CD4-positive, alpha-beta T cell treated with Interleukin-15 for 1 hour (primary cell): ENCODE data around the gene SRSF1.
"Not testable (repeated sequence)": the region's sequence is repeated elsewhere in the genome, so short reads cannot be mapped to it uniquely, and the experiment has no call there.

Source experiments
- DNase-seq: peaks from one replicate; pipeline ENCODE4 v3.0.0-alpha.2; 2020

SRSF1 gene

DNA sequence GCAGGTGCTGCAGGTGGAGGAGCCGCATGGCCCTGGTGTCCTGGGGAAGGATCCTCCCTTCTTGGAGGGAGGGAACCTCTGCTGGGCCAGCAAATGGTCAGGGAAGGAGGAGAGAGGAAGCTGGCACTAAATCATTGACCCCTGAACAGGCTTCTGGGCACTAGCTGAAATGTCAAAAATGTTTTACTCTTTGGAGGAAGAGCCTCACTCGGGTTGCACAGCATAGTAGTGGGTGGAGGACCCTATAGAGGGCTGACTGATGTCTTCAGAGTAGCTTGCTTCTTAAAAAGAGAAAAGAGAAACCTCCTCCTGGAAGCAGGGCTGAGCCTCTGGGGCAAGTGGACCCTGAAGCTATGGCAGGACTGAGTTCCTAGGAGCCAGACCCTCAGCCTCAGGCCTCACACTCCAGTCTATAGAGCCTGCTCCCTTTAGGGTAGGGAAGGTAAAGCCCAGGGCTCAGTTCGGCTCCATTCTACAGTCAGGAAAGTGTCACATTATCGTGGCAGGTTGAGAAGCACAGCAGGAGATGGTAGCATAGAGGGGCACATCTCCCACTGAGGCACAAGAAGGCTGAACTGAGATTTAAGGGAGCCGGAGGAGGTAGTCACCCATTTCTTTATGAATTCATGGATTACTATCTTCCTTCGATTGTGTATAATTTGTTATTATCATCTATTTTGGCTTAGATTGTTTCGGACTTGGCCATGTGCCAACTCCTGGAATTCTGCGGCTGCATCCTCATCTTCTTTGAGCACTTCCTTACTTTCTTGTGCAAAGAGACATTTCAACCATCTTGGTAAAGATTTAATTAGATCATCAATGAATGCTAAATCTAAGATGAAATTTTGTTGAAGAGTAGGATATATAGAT lies 44.5 kb downstream of the SRSF1 start:
- no peak for DNase-seq

DNA sequence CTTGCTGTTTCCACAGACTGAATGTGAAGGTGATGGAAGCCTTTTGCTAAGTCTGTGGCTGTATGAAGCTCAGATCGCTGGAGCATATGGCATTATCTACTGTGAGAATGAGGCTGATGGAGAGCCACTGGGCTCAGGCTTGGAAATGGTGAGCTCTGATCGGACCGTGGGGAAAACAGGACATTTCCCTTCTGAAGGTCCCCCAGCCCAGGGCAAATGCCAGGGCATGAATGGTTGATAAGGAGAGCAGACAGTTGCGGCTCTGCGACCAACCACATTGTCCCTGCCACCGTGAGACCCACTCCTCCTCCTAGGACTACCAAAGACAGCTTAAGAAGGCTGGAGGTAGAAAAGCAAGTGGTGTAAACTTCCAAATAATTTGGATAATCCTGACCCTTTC lies 47.1 kb downstream of the SRSF1 start:
- no peak for DNase-seq

DNA sequence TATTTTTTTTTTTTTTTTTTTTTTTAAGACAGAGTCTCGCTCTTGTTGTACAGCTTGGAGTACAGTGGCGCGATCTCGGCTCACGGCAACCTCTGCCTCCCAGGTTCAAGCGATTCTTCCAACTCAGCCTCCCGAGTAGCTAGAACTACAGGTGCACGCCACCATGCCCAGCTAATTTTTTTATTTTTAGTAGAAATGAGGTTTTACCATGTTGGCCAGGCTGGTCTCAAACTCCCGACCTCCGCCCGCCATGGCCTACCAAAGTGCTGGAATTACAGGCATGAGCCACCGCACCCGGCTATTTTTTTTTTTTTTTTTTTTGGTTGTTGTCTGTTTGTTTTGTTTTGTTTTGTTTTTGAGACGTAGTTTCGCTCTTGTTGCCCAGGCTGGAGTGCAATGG lies 48.7 kb downstream of the SRSF1 start:
- not testable (repeated sequence) for DNase-seq

DNA sequence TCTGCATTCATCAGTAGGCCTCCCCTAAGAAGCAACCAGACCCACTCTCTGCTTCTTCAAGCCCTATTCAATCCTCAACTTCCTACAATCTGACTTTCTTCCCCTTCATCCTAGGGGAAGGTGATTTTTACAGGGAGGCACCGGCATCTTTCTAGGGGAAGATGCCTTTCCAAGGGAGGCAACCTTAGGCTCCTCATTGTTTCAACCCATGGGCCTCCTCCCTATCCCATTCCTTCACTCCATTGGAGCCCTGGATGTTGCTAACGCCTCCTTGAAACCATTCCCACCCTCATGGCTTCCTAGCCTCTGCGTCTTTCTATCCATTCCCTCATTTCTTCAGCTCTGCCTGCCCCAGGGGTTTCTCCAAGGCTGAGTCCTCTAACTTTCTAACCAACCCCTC lies 49.2 kb downstream of the SRSF1 start:
- DNase-seq: no peak

DNA sequence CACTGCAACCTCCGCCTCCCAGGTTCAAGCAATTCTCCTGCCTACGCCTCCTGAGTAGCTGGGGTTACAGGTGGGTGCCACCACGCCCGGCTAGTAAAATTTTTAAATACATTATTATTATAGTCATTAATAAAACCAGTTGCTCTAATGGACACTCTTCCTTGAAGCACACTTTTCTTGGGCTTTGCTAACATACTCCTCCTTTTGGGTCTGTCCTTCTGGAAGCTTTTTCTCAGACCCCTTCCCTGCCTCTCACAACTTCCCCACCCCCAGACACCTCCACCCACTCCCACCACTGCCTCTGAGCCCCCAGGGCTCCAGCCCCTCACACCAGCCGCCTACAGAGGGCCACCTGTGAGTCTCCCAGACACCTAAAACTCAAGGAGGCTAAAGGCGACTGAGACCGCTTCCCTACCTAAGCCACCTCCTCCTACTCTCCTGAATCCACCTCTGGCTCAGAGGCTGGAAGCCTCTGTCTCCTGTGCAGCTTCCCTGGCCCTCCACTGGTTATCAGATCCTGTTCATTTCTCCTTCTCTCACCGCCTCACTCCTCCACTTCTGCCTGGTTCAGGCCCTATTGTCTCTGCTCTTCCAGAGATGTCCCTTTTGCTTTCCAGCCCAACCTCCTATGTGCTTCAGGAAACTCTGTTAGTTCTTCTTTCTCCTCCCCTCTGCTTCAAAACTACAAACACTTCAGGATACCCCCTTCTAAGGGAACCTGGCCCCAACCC lies 49.8 kb downstream of the SRSF1 start:
- no peak for DNase-seq

DNA sequence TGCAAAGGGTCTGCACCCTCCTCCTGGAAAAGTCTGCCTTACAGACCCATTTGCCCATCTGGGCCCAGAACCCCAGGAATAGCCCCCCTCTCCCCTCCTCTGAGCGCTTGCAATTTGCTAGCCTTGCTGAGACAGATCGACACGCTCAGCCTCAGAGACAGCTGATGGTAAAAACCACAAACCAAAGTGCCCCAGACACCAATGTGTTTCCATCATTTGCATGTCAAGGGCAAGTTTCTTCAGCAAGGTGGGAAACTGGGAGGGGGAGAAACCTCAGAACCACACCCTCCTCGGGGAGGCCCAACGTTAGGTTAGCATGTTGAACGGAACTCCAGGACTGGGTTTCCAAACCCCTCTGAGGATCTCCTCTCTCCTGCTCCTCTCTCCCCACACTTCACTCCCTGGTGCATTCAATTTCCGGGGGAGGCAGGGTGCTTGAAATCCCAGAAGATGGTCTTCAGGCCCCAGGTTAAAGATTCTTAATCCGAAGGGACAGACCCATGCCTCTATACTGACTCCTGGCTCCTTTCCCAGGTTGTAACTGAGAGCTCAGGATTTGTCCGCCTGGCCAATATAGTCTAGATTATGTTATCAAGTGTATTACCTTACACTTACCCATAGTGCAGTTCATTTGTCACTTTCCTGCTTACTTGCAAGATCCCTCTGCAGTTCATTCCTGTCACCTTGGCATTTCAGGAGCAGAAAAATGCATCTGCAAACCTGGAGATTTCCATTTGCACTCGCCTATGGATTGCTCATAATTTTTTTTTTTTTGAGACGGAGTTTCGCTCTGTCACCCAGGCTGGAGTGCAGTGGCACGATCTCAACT lies 50.5 kb downstream of the SRSF1 start:
- peak; percentile 41 for DNase-seq

DNA sequence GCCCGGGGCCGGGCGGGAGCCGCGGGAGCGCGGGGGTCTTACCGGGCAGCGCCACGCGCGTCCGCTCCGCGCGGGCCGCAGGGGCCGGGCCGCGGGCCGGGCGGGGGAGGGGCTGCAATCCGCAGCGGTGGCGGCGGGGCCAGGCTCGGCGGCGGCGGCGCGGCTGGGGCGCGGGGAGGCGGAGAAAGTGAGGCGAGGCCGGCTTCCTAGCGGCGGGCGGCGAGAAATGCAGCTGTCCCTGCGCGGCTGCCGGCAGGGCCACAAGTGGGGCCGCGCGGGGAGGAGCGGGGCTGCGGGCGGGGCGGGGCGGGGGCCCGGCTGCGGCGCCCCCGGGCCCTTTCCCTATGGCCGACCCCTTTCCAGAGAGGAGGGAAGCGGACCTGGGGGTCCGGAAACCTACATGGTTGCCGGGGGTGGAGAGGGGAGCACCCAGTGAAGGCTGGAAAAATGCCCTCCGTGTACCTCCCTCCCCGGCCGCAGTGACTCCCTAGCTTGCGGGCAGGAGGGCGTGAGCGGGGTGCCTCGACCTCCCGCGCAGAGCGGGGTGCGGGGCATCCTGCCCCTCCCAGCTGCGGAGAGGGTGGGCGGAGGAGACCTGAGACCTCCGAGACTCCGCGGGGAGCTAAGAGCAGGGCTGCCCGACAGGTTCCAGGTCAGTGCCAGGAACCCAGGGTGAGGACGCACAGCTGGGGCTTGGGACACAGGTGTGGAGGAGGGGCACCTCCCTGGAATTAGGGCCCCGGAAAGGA lies 51.7 kb downstream of the SRSF1 start, which contains the start of gene CUEDC1:
Gene CUEDC1, minus strand, starts transcription at position 230 of the 749 bp plus-strand sequence. CDS start 69,848 bp downstream, outside the sequence.
- DNase-seq: peak; percentile 63

DNA sequence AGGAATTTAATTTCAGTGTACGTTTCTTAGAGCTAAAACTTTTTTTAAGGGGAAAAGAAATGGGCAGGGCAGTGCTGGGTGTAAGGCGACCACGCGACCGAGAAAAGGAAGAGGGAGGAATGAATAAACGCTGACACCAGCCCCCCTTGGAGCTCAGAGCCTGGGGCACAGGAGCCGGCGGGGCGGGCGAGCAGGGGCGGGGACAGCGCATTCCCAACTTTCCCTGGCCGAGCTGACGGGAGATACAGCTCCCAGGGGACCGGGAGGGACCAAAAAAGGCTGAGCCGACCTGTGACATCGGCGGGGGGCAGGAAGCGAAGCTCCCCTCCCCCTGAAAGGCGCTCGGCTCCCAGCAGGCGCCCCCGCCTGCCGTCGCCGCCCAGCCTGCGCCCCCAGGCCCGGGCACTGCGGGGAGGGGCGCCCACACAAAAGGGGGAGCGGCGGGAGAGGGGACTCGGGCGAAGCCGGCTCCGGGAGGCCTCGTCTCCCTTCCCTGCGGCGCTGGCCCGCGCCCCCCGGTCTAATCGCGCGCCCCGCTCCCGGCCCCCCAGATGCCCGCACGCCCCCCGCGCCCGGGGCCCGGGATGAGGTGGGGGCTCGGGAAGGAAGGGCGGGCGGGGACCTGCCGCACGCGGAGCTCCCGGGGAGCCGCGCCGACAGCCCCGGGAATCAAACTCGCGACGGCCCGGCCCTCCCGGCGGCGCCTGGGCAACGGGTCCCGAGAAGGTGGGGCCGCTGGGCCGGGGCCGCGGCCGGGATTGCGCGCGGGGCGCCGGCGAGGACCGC lies 52.5 kb downstream of the SRSF1 start:
- no peak for DNase-seq

DNA sequence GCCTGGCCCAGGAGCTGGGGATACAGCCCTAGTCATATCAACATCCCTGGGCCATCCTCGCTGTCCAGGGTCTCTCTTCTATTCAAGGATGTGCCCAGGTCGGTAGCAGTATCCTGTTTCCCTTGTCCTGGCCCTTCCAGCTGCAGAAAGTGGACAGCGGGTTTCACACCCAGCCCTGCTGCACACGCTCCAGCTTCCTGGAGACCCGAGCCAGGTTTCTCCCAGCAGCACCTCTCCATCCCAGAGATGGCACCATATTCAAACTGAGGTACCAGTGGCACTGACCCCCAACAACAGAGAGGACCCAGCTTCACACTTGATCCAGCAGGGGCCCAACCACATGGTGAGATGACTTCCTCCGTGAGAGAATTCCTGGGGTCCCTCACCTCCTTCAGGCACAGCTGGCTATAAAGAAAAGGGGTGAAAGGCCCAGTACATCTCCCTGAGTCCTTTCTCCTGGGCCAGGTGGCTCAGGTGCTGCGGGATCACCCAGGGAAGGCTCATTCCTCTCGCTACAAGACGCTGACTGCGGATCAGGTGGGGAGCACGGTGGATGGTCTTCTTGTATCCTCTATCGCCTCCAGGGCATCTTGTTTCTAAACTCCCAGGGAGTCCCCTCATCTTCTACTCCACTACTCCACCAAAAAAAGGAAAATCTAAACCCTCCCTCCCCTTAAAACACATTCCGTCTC lies 53.2 kb downstream of the SRSF1 start:
- no peak for DNase-seq
